Naive thymus-derived CD4-positive, alpha-beta T cell (primary cell): ENCODE results near the gene CDH13. TPM values are rescaled to one million over a fixed set of nuclear protein-coding genes. Genes with fewer than 3 reads are reported as not detected.

Experiments used
- ATAC-seq: fragments of 150-1000 bp; cut with Tn5 transposase; 2 replicates; pipeline ENCODE4 v1.10.0; 2021; ENCODE audit warnings: mild to moderate bottlenecking, moderate library complexity
- CTCF ChIA-PET: fragments of 350-600 bp; sonication (Branson Sonifier 250); formaldehyde crosslinking; loops from one replicate; lab custom pipeline; 2021; ENCODE audit warnings: antibody characterized with exemption; lab: Charles Lee
- POLR2A ChIA-PET: fragments of 350-600 bp; sonication (Branson Sonifier 250); formaldehyde crosslinking; loops from one replicate; lab custom pipeline; 2021; ENCODE audit warnings: antibody characterized with exemption, inconsistent platforms; lab: Charles Lee
- DNase-seq, 9 donors: peaks; one replicate each; pipeline versions ENCODE4 v3.0.0 to v3.0.0-alpha.2; 2020 to 2022; ENCODE audit warnings: mixed read lengths in 1 of 9
- H3K27ac ChIP-seq: one replicate; pipeline ENCODE4 v1.7.0; 2013; ENCODE audit warnings: mild to moderate bottlenecking, low read depth, low read length, moderate library complexity
- H3K27me3 ChIP-seq, 2 donors: one replicate each; pipeline ENCODE4 v1.7.0; 2013; ENCODE audit warnings: low read length in 2 of 2, mild to moderate bottlenecking in 2 of 2, moderate library complexity in 2 of 2; ENCODE audit not compliant: control insufficient read depth in 2 of 2, insufficient read depth in 2 of 2
- H3K36me3 ChIP-seq, 3 experiments: 1 replicate in 2 of 3; 2 replicates in 1 of 3; pipeline ENCODE4 v1.7.0; 2013; ENCODE audit warnings: low read length in 3 of 3, mild to moderate bottlenecking in 3 of 3, moderate library complexity in 1 of 3; ENCODE audit not compliant: insufficient read depth in 3 of 3, control insufficient read depth in 2 of 3
- H3K4me1 ChIP-seq, 2 donors: one replicate each; pipeline ENCODE4 v1.7.0; 2013; ENCODE audit warnings: low read length in 2 of 2, mild to moderate bottlenecking in 2 of 2, moderate library complexity in 1 of 2; ENCODE audit not compliant: control insufficient read depth in 2 of 2, insufficient read depth in 2 of 2
- H3K4me3 ChIP-seq: 2 replicates; pipeline ENCODE4 v1.7.0; 2013; ENCODE audit warnings: mild to moderate bottlenecking, low read length
- H3K9me3 ChIP-seq, 3 experiments: 1 replicate in 2 of 3; 2 replicates in 1 of 3; pipeline ENCODE4 v1.7.0; 2013; ENCODE audit warnings: low read length in 3 of 3; ENCODE audit not compliant: control insufficient read depth in 2 of 3
- H3K27ac Mint-ChIP-seq, 9 donors: one replicate each; pipeline ENCODE4 v1.8.0; 2020 to 2022; ENCODE audit warnings: mixed read lengths in 9 of 9, mild to moderate bottlenecking in 8 of 9, moderate library complexity in 5 of 9, inconsistent platforms in 2 of 9
- H3K27me3 Mint-ChIP-seq, 5 donors: one replicate each; pipeline ENCODE4 v1.8.0; 2021 to 2022; ENCODE audit warnings: mixed read lengths in 5 of 5, mild to moderate bottlenecking in 1 of 5
- H3K36me3 Mint-ChIP-seq, 5 donors: one replicate each; pipeline ENCODE4 v1.8.0; 2020 to 2022; ENCODE audit warnings: mixed read lengths in 5 of 5, mild to moderate bottlenecking in 3 of 5, inconsistent platforms in 1 of 5
- H3K4me1 Mint-ChIP-seq, 7 donors: one replicate each; pipeline ENCODE4 v1.8.0; 2020 to 2022; ENCODE audit warnings: mixed read lengths in 7 of 7, mild to moderate bottlenecking in 3 of 7, inconsistent platforms in 1 of 7
- H3K4me3 Mint-ChIP-seq, 10 donors: one replicate each; pipeline ENCODE4 v1.8.0; 2020 to 2022; ENCODE audit warnings: mild to moderate bottlenecking in 10 of 10, mixed read lengths in 10 of 10, moderate library complexity in 6 of 10, inconsistent platforms in 2 of 10
- H3K9me3 Mint-ChIP-seq, 11 donors: one replicate each; pipeline ENCODE4 v1.8.0; 2020 to 2022; ENCODE audit warnings: mixed read lengths in 11 of 11, mild to moderate bottlenecking in 4 of 11, inconsistent platforms in 1 of 11, moderate library complexity in 1 of 11
- intact Hi-C, 2 donors: fragments of 100-400 bp; cut with micrococcal nuclease; formaldehyde crosslinking; loops; one replicate each; pipeline ENCODE4 v1.15.1; 2023
- polyA plus RNA-seq, 2 donors: library from polyadenylated mRNA; unstranded; fragments of 300-500 nt; fragmentation: Illumina TruSeq; gene quantifications; one replicate each; pipeline ENCODE4 v1.2.3, GENCODE V29; 2021
- total RNA-seq, 6 experiments: library from RNA in 5 of 6; stranded (reverse) in 5 of 6; gene quantifications; 1 replicate in 5 of 6; 2 replicates in 1 of 6; pipeline ENCODE4 v1.2.3 and lab custom pipeline; 2021 to 2026

Gene CDH13
- total and polyA plus RNA-seq, 7 experiments from 2014 or later: not detected

GRCh38 chr16:82735673-82736091, 108.9 kb downstream of the CDH13 start:
- no peak for ATAC-seq
- POLR2A ChIA-PET: no interaction called here
- peaks cover 0 to 18% (median 7%) of the 10 kb centered on the region in 5 donors for H3K27me3 Mint-ChIP-seq
- no peak for DNase-seq
- peaks cover 0 to 3% (median 0%) of the 10 kb centered on the region in 11 donors for H3K9me3 Mint-ChIP-seq
- H3K27me3 ChIP-seq: no peaks in the 10 kb centered on the region
- CTCF ChIA-PET: no interaction called here
- H3K4me1 ChIP-seq: no peaks in the 10 kb centered on the region
- no peak overlapping the region for H3K4me3 Mint-ChIP-seq
- intact Hi-C loops: no loop called here
- no peaks in the 10 kb centered on the region for H3K4me1 Mint-ChIP-seq
- no peaks in the 10 kb centered on the region for H3K9me3 ChIP-seq
- H3K36me3 ChIP-seq: no peaks in the 10 kb centered on the region
- H3K4me3 ChIP-seq: no peak overlapping the region
- no peak overlapping the region for H3K27ac Mint-ChIP-seq
- H3K36me3 Mint-ChIP-seq: no peaks in the 10 kb centered on the region
- H3K27ac ChIP-seq: no peak overlapping the region

GRCh38 chr16:82736224-82736623, 109.5 kb downstream of the CDH13 start:
- no peak overlapping the region for H3K4me3 ChIP-seq
- intact Hi-C loops: no loop called here
- H3K4me1 ChIP-seq: no peaks in the 10 kb centered on the region
- ATAC-seq (no peak), DNase-seq (no peak)
- H3K27me3 ChIP-seq: no peaks in the 10 kb centered on the region
- no peaks in the 10 kb centered on the region for H3K36me3 ChIP-seq
- Mint-ChIP-seq H3K4me3 (no peak overlapping the region), H3K27ac (no peak overlapping the region), H3K9me3 (peaks cover 0 to 4% (median 0%) of the 10 kb centered on the region in 11 donors), H3K4me1 (no peaks in the 10 kb centered on the region), H3K36me3 (no peaks in the 10 kb centered on the region), H3K27me3 (peaks cover 5 to 23% (median 11%) of the 10 kb centered on the region in 5 donors)
- H3K27ac ChIP-seq: no peak overlapping the region
- no peaks in the 10 kb centered on the region for H3K9me3 ChIP-seq
- POLR2A ChIA-PET: no interaction called here
- CTCF ChIA-PET: no interaction called here

- POLR2A ChIA-PET: no interaction called here
- no peaks in the 10 kb centered on the region for H3K9me3 ChIP-seq
- no peaks in the 10 kb centered on the region for H3K4me1 Mint-ChIP-seq
- H3K27me3 Mint-ChIP-seq: peaks cover 5 to 23% (median 8%) of the 10 kb centered on the region in 5 donors
- ATAC-seq: no peak
- H3K4me1 ChIP-seq: no peaks in the 10 kb centered on the region
- no peak overlapping the region for H3K4me3 Mint-ChIP-seq
- peaks cover 0 to 4% (median 0%) of the 10 kb centered on the region in 11 donors for H3K9me3 Mint-ChIP-seq
- no peak overlapping the region for H3K4me3 ChIP-seq
- no peaks in the 10 kb centered on the region for H3K36me3 Mint-ChIP-seq
- H3K27ac ChIP-seq: no peak overlapping the region
- no peaks in the 10 kb centered on the region for H3K36me3 ChIP-seq
- H3K27ac Mint-ChIP-seq: no peak overlapping the region
- intact Hi-C loops: loop anchor here in 1 of 2 donors (2.0 kb wide), 1 partner anchor 108 kb away; no protein-coding TSS in a partner anchor
- CTCF ChIA-PET: no interaction called here
- no peak for DNase-seq
- H3K27me3 ChIP-seq: no peaks in the 10 kb centered on the region
Measured at GRCh38 chr16:82738699-82739098, 111.9 kb downstream of the CDH13 start.

- POLR2A ChIA-PET: no interaction called here
Measured at GRCh38 chr16:82741073-82741615, 114.4 kb downstream of the CDH13 start.

GRCh38 chr16:82744958-82745357, 118.2 kb downstream of the CDH13 start:
- ChIA-PET POLR2A (no interaction called here), CTCF (no interaction called here)
- H3K27me3 ChIP-seq: no peaks in the 10 kb centered on the region
- no peaks in the 10 kb centered on the region for H3K4me1 ChIP-seq
- H3K4me3 Mint-ChIP-seq: no peak overlapping the region
- intact Hi-C loops: no loop called here
- no peak overlapping the region for H3K27ac Mint-ChIP-seq
- no peaks in the 10 kb centered on the region for H3K9me3 ChIP-seq
- peaks cover 0 to 3% (median 0%) of the 10 kb centered on the region in 11 donors for H3K9me3 Mint-ChIP-seq
- no peaks in the 10 kb centered on the region for H3K36me3 Mint-ChIP-seq
- peaks cover 0 to 4% (median 0%) of the 10 kb centered on the region in 7 donors for H3K4me1 Mint-ChIP-seq
- no peak overlapping the region for H3K27ac ChIP-seq
- H3K27me3 Mint-ChIP-seq: peaks cover 16 to 37% (median 25%) of the 10 kb centered on the region in 5 donors
- ATAC-seq (no peak), DNase-seq (no peak)
- H3K36me3 ChIP-seq: no peaks in the 10 kb centered on the region
- no peak overlapping the region for H3K4me3 ChIP-seq

More at GRCh38 chr16:82741073-82741615, 114.4 kb downstream of the CDH13 start:
- Mint-ChIP-seq H3K36me3 (no peaks in the 10 kb centered on the region), H3K27ac (no peak overlapping the region), H3K27me3 (peaks cover 8 to 23% (median 16%) of the 10 kb centered on the region in 5 donors), H3K4me3 (no peak overlapping the region), H3K9me3 (peaks cover 0 to 4% (median 0%) of the 10 kb centered on the region in 11 donors), H3K4me1 (no peaks in the 10 kb centered on the region)
- H3K36me3 ChIP-seq: no peaks in the 10 kb centered on the region
- no peaks in the 10 kb centered on the region for H3K27me3 ChIP-seq
- H3K4me1 ChIP-seq: no peaks in the 10 kb centered on the region
- intact Hi-C loops: no loop called here
- H3K4me3 ChIP-seq: no peak overlapping the region
- DNase-seq: no peak
- no peaks in the 10 kb centered on the region for H3K9me3 ChIP-seq
- CTCF ChIA-PET: no interaction called here
- no peak for ATAC-seq
- H3K27ac ChIP-seq: no peak overlapping the region

GRCh38 chr16:82748026-82748425, 121.3 kb downstream of the CDH13 start:
- POLR2A ChIA-PET: no interaction called here
- H3K36me3 ChIP-seq: no peaks in the 10 kb centered on the region
- Mint-ChIP-seq H3K36me3 (no peaks in the 10 kb centered on the region), H3K4me1 (peaks cover 0 to 8% (median 0%) of the 10 kb centered on the region in 7 donors), H3K27ac (no peak overlapping the region), H3K9me3 (peaks cover 0 to 2% (median 0%) of the 10 kb centered on the region in 11 donors), H3K27me3 (peaks cover 21 to 39% (median 26%) of the 10 kb centered on the region in 5 donors), H3K4me3 (no peak overlapping the region)
- H3K4me3 ChIP-seq: no peak overlapping the region
- DNase-seq: no peak
- H3K27me3 ChIP-seq: peaks cover 0 to 4% of the 10 kb centered on the region in 2 donors
- no peaks in the 10 kb centered on the region for H3K4me1 ChIP-seq
- intact Hi-C loops: no loop called here
- no peaks in the 10 kb centered on the region for H3K9me3 ChIP-seq
- no peak overlapping the region for H3K27ac ChIP-seq
- no peak for ATAC-seq
- CTCF ChIA-PET: no interaction called here

GRCh38 chr16:82750068-82750467, 123.3 kb downstream of the CDH13 start:
- intact Hi-C loops: no loop called here
- Histone ChIP-seq H3K27ac (no peak overlapping the region), H3K36me3 (no peaks in the 10 kb centered on the region), H3K27me3 (peaks cover 0 to 4% of the 10 kb centered on the region in 2 donors), H3K4me3 (no peak overlapping the region), H3K9me3 (no peaks in the 10 kb centered on the region), H3K4me1 (no peaks in the 10 kb centered on the region)
- Mint-ChIP-seq H3K27ac (no peak overlapping the region), H3K27me3 (peaks cover 14 to 36% (median 26%) of the 10 kb centered on the region in 5 donors), H3K4me1 (peaks cover 0 to 8% (median 0%) of the 10 kb centered on the region in 7 donors), H3K36me3 (no peaks in the 10 kb centered on the region), H3K4me3 (no peak overlapping the region), H3K9me3 (peaks cover 0 to 2% (median 0%) of the 10 kb centered on the region in 11 donors)
- DNase-seq (no peak), ATAC-seq (no peak)
- POLR2A ChIA-PET: no interaction called here
- CTCF ChIA-PET: no interaction called here
